ENCODE measurements around the gene INHA. TPM values are rescaled to one million over a fixed set of nuclear protein-coding genes. Genes with fewer than 3 reads are reported as not detected.

INHA gene
- total RNA-seq, 1 donor from 2014 or later = not detected

DNA sequence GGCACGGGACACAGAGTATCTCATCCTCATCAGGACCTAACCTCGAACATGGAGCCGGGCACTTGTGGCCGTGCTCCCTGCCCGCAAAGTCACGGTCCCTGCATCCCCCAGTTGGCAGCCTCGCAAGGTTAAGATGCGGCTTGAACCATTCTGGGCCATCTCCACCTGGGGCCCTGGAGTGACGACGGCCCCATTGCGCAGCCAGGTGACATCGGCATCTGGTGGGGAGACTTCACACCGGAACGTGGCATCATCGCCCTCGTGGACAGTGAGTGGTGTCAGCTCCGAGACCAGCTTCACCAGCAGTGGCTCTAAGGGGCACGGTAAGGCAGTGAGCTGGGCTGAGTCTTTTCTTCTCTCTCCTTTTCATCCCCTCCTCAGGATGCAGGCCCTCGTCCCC, 15.7 kb upstream of the INHA start:
- Histone ChIP-seq H3K4me1 (ENCODE audit: control insufficient read depth in 3 of 3, insufficient read depth in 3 of 3, low read length in 3 of 3) (peaks cover 11 to 14% (median 12%) of the 10 kb centered on the region in 3 donors), H3K4me3 (ENCODE audit: low read length in 3 of 3) (no peak overlapping the region), H3K36me3 (ENCODE audit: control insufficient read depth in 3 of 3, insufficient read depth in 3 of 3, low read length in 3 of 3) (peaks cover 36 to 51% (median 44%) of the 10 kb centered on the region in 3 donors), H3K9me3 (ENCODE audit: control insufficient read depth in 3 of 3, low read length in 3 of 3) (no peaks in the 10 kb centered on the region), H3K27me3 (ENCODE audit: control insufficient read depth in 3 of 3, insufficient read depth in 3 of 3, low read length in 3 of 3) (peaks cover 8 to 14% (median 8%) of the 10 kb centered on the region in 3 donors), H3K9ac (ENCODE audit: low read depth in 1 of 3, low read length in 3 of 3) (no peak overlapping the region), H3K27ac (ENCODE audit: low read depth, low read length) (no peak overlapping the region)

DNA sequence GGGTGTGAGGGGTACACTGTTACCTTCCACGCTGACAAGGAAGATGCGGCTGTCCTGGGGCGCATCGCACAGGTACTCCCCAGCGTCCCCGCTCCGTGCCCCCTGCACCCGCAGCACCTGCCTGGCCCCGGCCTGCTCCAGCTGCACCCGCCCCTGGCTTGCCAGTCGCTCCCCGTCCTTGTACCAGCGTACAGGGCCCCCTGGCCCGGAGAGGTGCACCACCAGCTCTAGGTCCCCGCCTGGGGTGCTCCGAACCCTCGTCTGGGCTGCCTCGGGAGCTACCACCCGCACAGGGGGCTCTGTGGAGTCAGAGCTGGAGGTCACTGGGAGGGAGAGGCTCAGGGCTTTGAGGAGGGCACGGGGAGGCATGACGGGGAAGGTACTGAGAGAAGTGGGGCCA, 14.8 kb upstream of the INHA start:
- no peak overlapping the region for H3K27ac ChIP-seq (ENCODE audit: low read depth, low read length)
- no peak overlapping the region for H3K4me3 ChIP-seq (ENCODE audit: low read length in 3 of 3)
- H3K36me3 ChIP-seq (ENCODE audit: control insufficient read depth in 3 of 3, insufficient read depth in 3 of 3, low read length in 3 of 3) = peaks cover 45 to 60% (median 53%) of the 10 kb centered on the region in 3 donors
- H3K4me1 ChIP-seq (ENCODE audit: control insufficient read depth in 3 of 3, insufficient read depth in 3 of 3, low read length in 3 of 3) = peaks cover 9 to 12% (median 9%) of the 10 kb centered on the region in 3 donors
- H3K27me3 ChIP-seq (ENCODE audit: control insufficient read depth in 3 of 3, insufficient read depth in 3 of 3, low read length in 3 of 3) = peaks cover 8 to 14% (median 8%) of the 10 kb centered on the region in 3 donors
- no peak overlapping the region for H3K9ac ChIP-seq (ENCODE audit: low read depth in 1 of 3, low read length in 3 of 3)
- no peaks in the 10 kb centered on the region for H3K9me3 ChIP-seq (ENCODE audit: control insufficient read depth in 3 of 3, low read length in 3 of 3)

DNA sequence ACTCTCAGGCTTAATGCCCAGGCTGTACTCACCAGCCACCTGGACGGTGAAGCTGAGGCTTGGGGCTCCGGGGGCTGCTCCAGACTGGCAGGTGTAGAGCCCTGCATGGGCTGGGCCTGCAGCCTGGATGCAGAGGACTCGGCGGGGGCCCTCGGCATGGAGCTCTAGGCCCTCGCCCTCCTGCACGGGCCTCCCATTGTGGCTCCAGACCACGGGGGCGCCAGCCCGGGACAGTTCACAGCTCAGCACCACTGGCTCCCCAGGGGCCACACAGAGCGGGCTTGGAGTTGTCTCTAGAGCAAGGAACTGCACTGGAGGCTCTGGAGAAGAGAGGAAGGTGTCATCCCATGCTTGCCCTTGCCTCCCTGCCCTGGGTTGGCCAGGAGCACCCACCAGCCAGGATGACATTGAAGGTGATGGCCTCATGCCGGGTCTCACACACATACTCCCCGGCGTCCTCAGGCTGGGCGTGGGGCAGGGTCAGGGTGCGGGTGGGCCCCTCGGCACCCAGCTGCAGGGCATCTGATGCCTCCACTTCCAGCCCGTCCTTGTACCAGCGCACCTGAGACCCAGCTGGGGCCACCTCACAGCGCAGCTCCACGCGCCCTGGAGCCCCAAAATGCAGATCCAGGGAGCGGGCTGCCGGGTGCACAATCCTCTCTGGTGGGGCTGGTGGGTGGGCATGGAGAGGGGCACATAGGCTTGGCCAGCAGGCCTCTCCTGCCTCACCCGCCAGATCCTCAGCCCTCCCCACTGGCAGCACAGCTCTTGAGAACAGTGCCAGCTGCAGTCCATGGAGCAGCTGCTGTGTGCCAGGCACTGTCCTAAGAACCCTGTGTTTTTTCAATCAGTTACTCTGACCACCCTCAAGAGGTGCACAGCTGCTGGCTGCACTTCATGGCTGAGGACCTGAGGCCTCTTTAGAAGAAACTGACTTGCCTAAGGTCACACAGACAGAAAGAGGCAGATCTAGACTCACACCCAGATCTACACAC, 14.0 kb upstream of the INHA start:
- H3K9ac ChIP-seq (ENCODE audit: low read depth in 1 of 3, low read length in 3 of 3) = no peak overlapping the region
- H3K4me1 ChIP-seq (ENCODE audit: control insufficient read depth in 3 of 3, insufficient read depth in 3 of 3, low read length in 3 of 3) = peaks cover 2 to 6% (median 3%) of the 10 kb centered on the region in 3 donors
- H3K27me3 ChIP-seq (ENCODE audit: control insufficient read depth in 3 of 3, insufficient read depth in 3 of 3, low read length in 3 of 3) = peaks cover 4 to 14% (median 6%) of the 10 kb centered on the region in 3 donors
- H3K27ac ChIP-seq (ENCODE audit: low read depth, low read length) = no peak overlapping the region
- H3K4me3 ChIP-seq (ENCODE audit: low read length in 3 of 3) = no peak overlapping the region
- H3K36me3 ChIP-seq (ENCODE audit: control insufficient read depth in 3 of 3, insufficient read depth in 3 of 3, low read length in 3 of 3) = peaks cover 52 to 68% (median 61%) of the 10 kb centered on the region in 3 donors
- no peaks in the 10 kb centered on the region for H3K9me3 ChIP-seq (ENCODE audit: control insufficient read depth in 3 of 3, low read length in 3 of 3)

DNA sequence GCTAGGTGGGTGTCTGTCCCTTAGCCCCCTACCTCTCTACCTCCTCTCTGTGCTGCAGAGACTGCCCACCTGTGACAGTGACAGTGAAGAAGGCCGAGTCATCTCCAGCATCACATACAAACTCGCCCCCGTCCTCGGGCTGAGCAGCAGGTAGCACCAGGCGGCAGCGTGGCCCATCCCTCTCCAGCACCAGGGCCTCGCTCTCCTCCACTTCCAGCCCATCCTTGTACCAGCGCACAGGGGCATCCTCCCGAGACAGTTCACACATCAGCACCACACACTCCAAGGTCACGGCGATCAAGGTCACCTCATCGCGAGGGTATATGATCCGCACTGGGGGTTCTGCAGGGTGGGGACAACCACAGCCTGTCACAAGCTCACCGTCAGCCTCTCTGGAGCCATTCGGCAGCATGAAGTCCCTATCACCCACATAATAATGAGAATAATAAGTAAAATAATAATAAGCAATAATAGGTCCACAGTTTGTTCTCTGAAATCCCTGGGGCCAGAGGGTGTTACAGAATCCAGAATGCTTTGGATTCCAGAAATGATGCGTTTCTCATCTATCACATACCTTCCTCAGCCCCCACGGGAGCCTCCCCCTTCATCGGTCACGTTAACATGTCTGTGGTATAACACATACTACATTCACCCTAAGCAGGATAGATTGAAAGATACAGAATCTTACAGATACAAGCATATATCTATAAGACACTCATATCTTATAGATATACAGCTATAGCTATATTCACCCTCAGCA, 12.8 kb upstream of the INHA start:
- H3K9ac ChIP-seq (ENCODE audit: low read depth in 1 of 3, low read length in 3 of 3) = no peak overlapping the region
- H3K4me3 ChIP-seq (ENCODE audit: low read length in 3 of 3) = no peak overlapping the region
- no peak overlapping the region for H3K27ac ChIP-seq (ENCODE audit: low read depth, low read length)
- H3K36me3 ChIP-seq (ENCODE audit: control insufficient read depth in 3 of 3, insufficient read depth in 3 of 3, low read length in 3 of 3) = peaks cover 60 to 71% (median 68%) of the 10 kb centered on the region in 3 donors
- peaks cover 0 to 3% (median 0%) of the 10 kb centered on the region in 3 donors for H3K27me3 ChIP-seq (ENCODE audit: control insufficient read depth in 3 of 3, insufficient read depth in 3 of 3, low read length in 3 of 3)
- H3K4me1 ChIP-seq (ENCODE audit: control insufficient read depth in 3 of 3, insufficient read depth in 3 of 3, low read length in 3 of 3) = no peaks in the 10 kb centered on the region
- no peaks in the 10 kb centered on the region for H3K9me3 ChIP-seq (ENCODE audit: control insufficient read depth in 3 of 3, low read length in 3 of 3)

DNA sequence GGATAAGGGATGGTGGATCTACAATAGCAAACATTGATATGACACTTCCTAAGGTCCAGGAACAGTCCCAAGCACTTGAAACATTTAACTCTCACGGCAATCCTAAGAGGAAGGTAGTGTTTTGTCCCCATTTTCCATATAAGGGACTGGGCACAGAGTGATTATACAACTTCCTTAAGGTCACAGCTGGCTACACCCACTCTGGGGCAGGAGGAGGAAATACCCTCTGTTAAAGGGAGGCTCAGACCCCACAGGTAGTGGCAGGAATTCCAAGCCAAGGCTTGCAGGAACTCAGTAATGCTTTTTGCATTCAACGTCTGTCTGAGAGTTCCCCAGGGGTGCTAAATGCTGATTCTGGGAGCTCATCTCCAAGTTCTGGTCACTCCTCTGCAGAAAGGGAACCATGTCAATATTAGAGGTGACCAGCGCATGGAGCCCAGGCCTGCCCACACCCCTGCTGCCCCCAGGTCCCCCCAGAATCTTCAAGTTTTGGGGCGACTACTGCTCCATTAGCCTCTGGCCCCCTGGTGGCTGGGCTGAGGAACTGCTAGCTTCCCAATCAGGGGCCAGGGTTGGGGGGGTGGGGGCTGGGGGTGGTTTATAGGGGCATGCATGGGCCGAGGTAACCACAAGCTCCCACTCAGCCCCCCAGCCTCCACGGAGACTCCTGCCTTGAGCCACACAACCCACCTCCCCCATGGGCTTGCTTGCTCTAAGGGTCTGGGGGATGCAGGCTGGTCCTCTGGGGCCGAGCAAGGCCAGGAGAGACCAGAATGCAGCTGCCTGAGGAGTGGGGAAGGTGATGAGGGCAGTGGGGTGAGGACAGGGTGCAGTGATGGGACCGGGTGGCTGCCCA, 11.8 kb upstream of the INHA start:
- Histone ChIP-seq H3K9ac (ENCODE audit: low read depth in 1 of 3, low read length in 3 of 3) (no peak overlapping the region), H3K4me3 (ENCODE audit: low read length in 3 of 3) (no peak overlapping the region), H3K4me1 (ENCODE audit: control insufficient read depth in 3 of 3, insufficient read depth in 3 of 3, low read length in 3 of 3) (no peaks in the 10 kb centered on the region), H3K9me3 (ENCODE audit: control insufficient read depth in 3 of 3, low read length in 3 of 3) (no peaks in the 10 kb centered on the region), H3K27ac (ENCODE audit: low read depth, low read length) (no peak overlapping the region), H3K27me3 (ENCODE audit: control insufficient read depth in 3 of 3, insufficient read depth in 3 of 3, low read length in 3 of 3) (no peaks in the 10 kb centered on the region), H3K36me3 (ENCODE audit: control insufficient read depth in 3 of 3, insufficient read depth in 3 of 3, low read length in 3 of 3) (peaks cover 68 to 77% (median 69%) of the 10 kb centered on the region in 3 donors)

DNA sequence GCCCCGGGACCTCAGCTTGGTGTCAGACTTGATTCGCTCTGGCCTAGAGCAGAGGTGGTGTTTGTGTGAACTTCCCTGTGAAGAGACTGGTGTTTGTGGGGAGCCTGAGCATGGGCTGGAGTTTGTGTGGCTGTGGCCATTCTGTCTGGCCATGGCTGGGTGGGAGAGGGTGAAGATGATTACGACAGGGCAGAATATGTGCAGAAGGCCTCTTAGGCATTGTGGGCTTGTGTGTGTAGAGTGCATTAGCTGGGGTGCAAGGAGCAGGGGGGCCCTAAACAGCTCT, 11.3 kb upstream of the INHA start:
- Histone ChIP-seq H3K9me3 (ENCODE audit: control insufficient read depth in 3 of 3, low read length in 3 of 3) (no peaks in the 10 kb centered on the region), H3K27ac (ENCODE audit: low read depth, low read length) (no peak overlapping the region), H3K4me1 (ENCODE audit: control insufficient read depth in 3 of 3, insufficient read depth in 3 of 3, low read length in 3 of 3) (no peaks in the 10 kb centered on the region), H3K36me3 (ENCODE audit: control insufficient read depth in 3 of 3, insufficient read depth in 3 of 3, low read length in 3 of 3) (peaks cover 69 to 75% (median 70%) of the 10 kb centered on the region in 3 donors), H3K27me3 (ENCODE audit: control insufficient read depth in 3 of 3, insufficient read depth in 3 of 3, low read length in 3 of 3) (no peaks in the 10 kb centered on the region), H3K9ac (ENCODE audit: low read depth in 1 of 3, low read length in 3 of 3) (no peak overlapping the region), H3K4me3 (ENCODE audit: low read length in 3 of 3) (no peak overlapping the region)

DNA sequence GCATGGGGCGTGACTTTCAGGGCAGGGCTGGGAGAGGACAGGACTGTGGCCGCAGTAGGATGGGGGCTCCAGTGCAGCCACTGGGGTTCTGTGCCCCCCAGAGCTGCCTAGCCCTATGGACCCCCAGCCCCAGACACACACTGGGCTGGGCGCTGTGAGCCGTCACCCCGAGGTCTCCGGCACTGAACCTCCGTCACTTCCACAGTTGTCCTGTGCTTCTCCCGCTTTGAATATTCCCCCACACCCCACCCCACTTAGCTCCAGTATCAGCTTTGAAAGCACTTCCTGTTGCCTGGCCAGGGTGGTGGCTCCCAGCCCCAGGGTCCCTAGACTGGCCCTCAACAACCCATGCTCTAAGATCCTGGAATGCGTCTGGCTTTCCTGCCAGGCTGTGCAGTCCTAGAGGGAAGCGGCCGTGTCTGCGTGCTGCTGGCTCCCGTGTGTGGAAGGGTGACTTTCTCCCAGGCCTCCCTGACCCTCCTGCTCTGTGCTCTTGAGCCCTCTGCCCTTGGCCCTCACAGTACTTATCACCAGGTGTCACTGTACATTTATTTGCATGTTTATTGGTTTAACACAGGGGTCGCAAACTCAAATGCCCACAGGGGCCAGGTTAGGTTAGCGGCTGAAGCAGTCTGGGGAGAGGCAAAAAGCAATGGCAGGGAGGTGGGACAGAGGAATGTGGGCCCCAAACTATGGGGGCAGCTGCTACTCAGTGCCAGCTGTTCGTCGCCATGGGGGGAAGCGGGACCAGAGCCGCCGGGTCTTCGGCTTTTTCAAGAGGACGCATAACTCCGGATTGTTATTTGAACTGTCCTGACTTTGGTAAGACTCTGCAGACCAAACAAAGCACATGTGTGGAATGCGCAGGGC, 10.7 kb upstream of the INHA start:
- H3K27ac ChIP-seq (ENCODE audit: low read depth, low read length) = no peak overlapping the region
- peaks cover 65 to 75% (median 70%) of the 10 kb centered on the region in 3 donors for H3K36me3 ChIP-seq (ENCODE audit: control insufficient read depth in 3 of 3, insufficient read depth in 3 of 3, low read length in 3 of 3)
- no peaks in the 10 kb centered on the region for H3K4me1 ChIP-seq (ENCODE audit: control insufficient read depth in 3 of 3, insufficient read depth in 3 of 3, low read length in 3 of 3)
- H3K9me3 ChIP-seq (ENCODE audit: control insufficient read depth in 3 of 3, low read length in 3 of 3) = no peaks in the 10 kb centered on the region
- H3K4me3 ChIP-seq (ENCODE audit: low read length in 3 of 3) = no peak overlapping the region
- no peaks in the 10 kb centered on the region for H3K27me3 ChIP-seq (ENCODE audit: control insufficient read depth in 3 of 3, insufficient read depth in 3 of 3, low read length in 3 of 3)
- H3K9ac ChIP-seq (ENCODE audit: low read depth in 1 of 3, low read length in 3 of 3) = no peak overlapping the region

DNA sequence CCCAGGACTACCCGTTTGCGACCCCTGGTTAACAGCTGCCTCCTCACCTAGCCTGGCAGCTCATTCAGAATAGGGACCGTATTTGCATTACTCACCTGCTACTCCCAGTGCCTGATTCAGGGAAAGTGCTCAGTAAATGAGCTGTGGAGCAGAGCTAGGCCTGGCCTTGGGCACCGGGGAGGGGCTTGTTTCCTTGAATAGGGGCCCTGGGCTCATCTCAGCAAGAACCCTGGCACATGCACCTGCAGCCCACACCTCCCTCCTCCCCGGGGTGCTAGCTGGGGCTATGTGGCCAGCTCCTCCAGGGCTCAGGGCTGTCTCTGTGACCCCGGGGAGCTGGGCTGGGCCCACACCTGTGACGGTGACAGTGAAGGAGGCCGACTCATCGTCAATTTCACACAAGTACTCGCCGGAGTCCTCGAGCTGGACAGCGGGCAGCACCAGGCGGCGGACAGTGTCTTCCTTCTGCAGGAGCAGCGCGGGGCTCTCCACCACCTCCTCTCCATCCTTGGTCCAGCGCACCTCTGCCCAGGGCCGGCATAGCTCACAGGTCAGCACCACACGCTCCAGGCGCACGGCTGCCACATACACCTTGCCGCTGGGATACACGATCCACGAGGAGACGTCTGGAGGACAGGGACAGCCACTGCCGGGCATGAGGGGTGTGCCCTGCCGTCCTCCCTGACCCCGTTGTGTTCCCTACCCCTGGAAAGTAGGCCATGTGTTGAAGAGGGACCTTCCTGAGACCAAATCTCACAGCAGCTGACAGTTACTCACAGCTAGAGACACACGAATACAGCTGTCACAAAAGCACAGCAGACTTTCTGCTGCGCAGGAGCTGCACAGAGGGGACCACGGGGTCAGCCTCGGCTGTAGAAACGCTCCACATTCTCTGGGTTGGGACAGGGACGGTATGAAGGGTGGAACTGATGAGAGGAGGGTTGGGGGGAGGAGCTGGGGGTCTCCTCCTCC, 9.8 kb upstream of the INHA start:
- Histone ChIP-seq H3K9me3 (ENCODE audit: control insufficient read depth in 3 of 3, low read length in 3 of 3) (no peaks in the 10 kb centered on the region), H3K9ac (ENCODE audit: low read depth in 1 of 3, low read length in 3 of 3) (no peak overlapping the region), H3K27me3 (ENCODE audit: control insufficient read depth in 3 of 3, insufficient read depth in 3 of 3, low read length in 3 of 3) (no peaks in the 10 kb centered on the region), H3K27ac (ENCODE audit: low read depth, low read length) (no peak overlapping the region), H3K4me1 (ENCODE audit: control insufficient read depth in 3 of 3, insufficient read depth in 3 of 3, low read length in 3 of 3) (no peaks in the 10 kb centered on the region), H3K4me3 (ENCODE audit: low read length in 3 of 3) (no peak overlapping the region), H3K36me3 (ENCODE audit: control insufficient read depth in 3 of 3, insufficient read depth in 3 of 3, low read length in 3 of 3) (peaks cover 69 to 74% (median 71%) of the 10 kb centered on the region in 3 donors)

All from skeletal muscle tissue (tissue), 4 donors.